Mesenchymal stem cell (in vitro differentiated cells and primary cell): ENCODE measurements around the gene ENTPD3.

Source experiments
- DNase-seq: peaks from one replicate; pipeline ENCODE4 v3.0.0-alpha.2; 2013
- H2AFZ ChIP-seq: one replicate; pipeline ENCODE4 v1.6.1; 2013; ENCODE audit warnings: low read depth, mild to moderate bottlenecking, control low read depth, inconsistent platforms, low read length, moderate library complexity
- H2AK5ac ChIP-seq: 2 replicates; pipeline ENCODE4 v1.6.1; 2013; ENCODE audit warnings: low read length, moderate library complexity, mild to moderate bottlenecking, inconsistent platforms; ENCODE audit not compliant: severe bottlenecking
- H2BK120ac ChIP-seq: one replicate; pipeline ENCODE4 v1.6.1; 2013; ENCODE audit warnings: low read depth, mild to moderate bottlenecking, inconsistent platforms, low read length, moderate library complexity
- H2BK12ac ChIP-seq, 2 experiments: one replicate each; pipeline ENCODE4 v1.6.1; 2013; ENCODE audit warnings: inconsistent platforms in 2 of 2, low read length in 2 of 2, mild to moderate bottlenecking in 2 of 2, moderate library complexity in 2 of 2, control low read depth in 1 of 2
- H2BK15ac ChIP-seq: one replicate; pipeline ENCODE4 v1.6.1; 2013; ENCODE audit warnings: mild to moderate bottlenecking, low read depth, inconsistent platforms; ENCODE audit not compliant: poor library complexity, severe bottlenecking
- H2BK5ac ChIP-seq: 2 replicates; pipeline ENCODE4 v1.6.1; 2013; ENCODE audit warnings: low read depth, mild to moderate bottlenecking, low read length, control low read depth, inconsistent platforms; ENCODE audit not compliant: poor library complexity, severe bottlenecking
- H3K14ac ChIP-seq, 2 experiments: one replicate each; pipeline ENCODE4 v1.6.1; 2013; ENCODE audit warnings: inconsistent platforms in 2 of 2, low read length in 2 of 2, control low read depth in 1 of 2, mild to moderate bottlenecking in 1 of 2, moderate library complexity in 1 of 2
- H3K18ac ChIP-seq, 2 experiments: one replicate each; pipeline ENCODE4 v1.6.1; 2013; ENCODE audit warnings: inconsistent platforms in 2 of 2, low read length in 2 of 2, control low read depth in 1 of 2, low read depth in 1 of 2, mild to moderate bottlenecking in 1 of 2
- H3K23ac ChIP-seq, 2 experiments: one replicate each; pipeline ENCODE4 v1.6.1; 2013; ENCODE audit warnings: inconsistent platforms in 2 of 2, low read length in 2 of 2, mild to moderate bottlenecking in 2 of 2, moderate library complexity in 2 of 2, control low read depth in 1 of 2
- H3K27ac ChIP-seq: 2 replicates; pipeline ENCODE4 v1.5.1; 2013; ENCODE audit warnings: mild to moderate bottlenecking, moderate library complexity, low read length, control low read depth, inconsistent platforms; ENCODE audit not compliant: poor library complexity, severe bottlenecking
- H3K27me3 ChIP-seq, 2 experiments: 2 replicates each; pipeline versions ENCODE4 v1.6.1 to v1.7.0; 2013; ENCODE audit warnings: low read length in 2 of 2, mild to moderate bottlenecking in 2 of 2, moderate library complexity in 2 of 2, control low read depth in 1 of 2, inconsistent platforms in 1 of 2; ENCODE audit not compliant: control insufficient read depth in 1 of 2, insufficient read depth in 1 of 2
- H3K36me3 ChIP-seq, 2 experiments: 2 replicates each; pipeline versions ENCODE4 v1.6.1 to v1.7.0; 2013; ENCODE audit warnings: low read length in 2 of 2, control low read depth in 1 of 2, inconsistent platforms in 1 of 2, low read depth in 1 of 2, mild to moderate bottlenecking in 1 of 2; ENCODE audit not compliant: insufficient read depth in 2 of 2, control insufficient read depth in 1 of 2
- H3K4ac ChIP-seq, 2 experiments: one replicate each; pipeline ENCODE4 v1.6.1; 2013; ENCODE audit warnings: inconsistent platforms in 2 of 2, low read length in 2 of 2, mild to moderate bottlenecking in 2 of 2, moderate library complexity in 2 of 2, control low read depth in 1 of 2, low read depth in 1 of 2
- H3K4me1 ChIP-seq: 2 replicates; pipeline ENCODE4 v1.6.1; 2013; ENCODE audit warnings: low read depth, low read length, control low read depth; ENCODE audit not compliant: control insufficient read depth, insufficient read depth
- H3K4me2 ChIP-seq: 2 replicates; pipeline ENCODE4 v1.6.1; 2013; ENCODE audit warnings: low read length, mild to moderate bottlenecking, inconsistent platforms; ENCODE audit not compliant: poor library complexity, severe bottlenecking
- H3K4me3 ChIP-seq, 2 experiments: 2 replicates each; pipeline versions ENCODE4 v1.5.1 to v1.7.0; 2013; ENCODE audit warnings: low read length in 2 of 2, mild to moderate bottlenecking in 2 of 2, control low read depth in 1 of 2, low read depth in 1 of 2; ENCODE audit not compliant: insufficient read depth in 1 of 2
- H3K79me1 ChIP-seq: replicated peaks from 2 replicates; pipeline ENCODE4 v1.6.1; 2013; ENCODE audit warnings: mild to moderate bottlenecking, control low read depth, low read length, inconsistent platforms; ENCODE audit not compliant: poor library complexity, severe bottlenecking
- H3K9ac ChIP-seq: 2 replicates; pipeline ENCODE4 v1.7.0; 2013; ENCODE audit warnings: mild to moderate bottlenecking, low read length, moderate library complexity
- H3K9me3 ChIP-seq: 2 replicates; pipeline ENCODE4 v1.7.0; 2013; ENCODE audit warnings: mild to moderate bottlenecking, low read length; ENCODE audit not compliant: control insufficient read depth
- H4K8ac ChIP-seq: one replicate; pipeline ENCODE4 v1.6.1; 2013; ENCODE audit warnings: inconsistent platforms, mild to moderate bottlenecking, low read length, moderate library complexity
- H4K91ac ChIP-seq: one replicate; pipeline ENCODE4 v1.6.1; 2013; ENCODE audit warnings: mild to moderate bottlenecking, low read length, inconsistent platforms
- WGBS: methylation state at CpG from one replicate; pipeline ENCODE4 v1.1.7; 2013; ENCODE audit warnings: mixed read lengths; 5-methylcytosine and 5-hydroxymethylcytosine counted together

ENTPD3 gene

GRCh38 chr3:40414270-40414669, 27.3 kb downstream of the ENTPD3 start:
- peaks cover 0 to 10% of the 10 kb centered on the region in 2 experiments for H3K36me3 ChIP-seq
- DNase-seq = no peak
- no peak overlapping the region for H2BK15ac ChIP-seq
- H3K4me1 ChIP-seq = no peaks in the 10 kb centered on the region
- H3K27me3 ChIP-seq = no peaks in the 10 kb centered on the region
- H2BK12ac ChIP-seq = no peak overlapping the region
- no peak overlapping the region for H3K18ac ChIP-seq
- no peak overlapping the region for H2AFZ ChIP-seq
- H3K4me2 ChIP-seq = no peak overlapping the region
- no peak overlapping the region for H3K27ac ChIP-seq
- no peaks in the 10 kb centered on the region for H3K9me3 ChIP-seq
- no peak overlapping the region for H3K9ac ChIP-seq
- H3K14ac ChIP-seq = no peak overlapping the region
- no peak overlapping the region for H2BK5ac ChIP-seq
- no peak overlapping the region for H2BK120ac ChIP-seq
- H2AK5ac ChIP-seq = no peak overlapping the region
- 100% methylated on average over 1 of the region's 1 CpG for WGBS
- H3K4ac ChIP-seq = no peak overlapping the region
- H4K91ac ChIP-seq = no peak overlapping the region
- no peak overlapping the region for H3K23ac ChIP-seq
- H4K8ac ChIP-seq = no peak overlapping the region
- no peak overlapping the region for H3K4me3 ChIP-seq
- H3K79me1 ChIP-seq = peaks cover 4% of the 10 kb centered on the region

- Histone ChIP-seq H3K4ac (no peak overlapping the region), H3K23ac (no peak overlapping the region), H3K4me1 (no peaks in the 10 kb centered on the region), H2BK5ac (no peak overlapping the region), H3K9ac (no peak overlapping the region), H2BK12ac (no peak overlapping the region), H4K91ac (no peak overlapping the region), H2BK120ac (no peak overlapping the region), H4K8ac (no peak overlapping the region), H3K14ac (no peak overlapping the region), H3K4me3 (no peak overlapping the region), H3K36me3 (peaks cover 3 to 10% of the 10 kb centered on the region in 2 experiments), H2BK15ac (no peak overlapping the region), H3K27me3 (no peaks in the 10 kb centered on the region), H3K9me3 (no peaks in the 10 kb centered on the region), H3K4me2 (no peak overlapping the region), H3K18ac (no peak overlapping the region), H2AK5ac (no peak overlapping the region), H3K79me1 (peaks cover 4% of the 10 kb centered on the region), H3K27ac (no peak overlapping the region), H2AFZ (no peak overlapping the region)
- no peak for DNase-seq
- WGBS = no CpG with 5 or more reads among the region's 2 CpGs
Observed at GRCh38 chr3:40417845-40418543, 31.0 kb downstream of the ENTPD3 start.

GRCh38 chr3:40422861-40423260, 35.9 kb downstream of the ENTPD3 start:
- no peak overlapping the region for H3K23ac ChIP-seq
- no peak overlapping the region for H3K4me2 ChIP-seq
- no peak overlapping the region for H3K4ac ChIP-seq
- no peak overlapping the region for H3K4me3 ChIP-seq
- no peak overlapping the region for H3K18ac ChIP-seq
- H2BK15ac ChIP-seq = no peak overlapping the region
- H2BK12ac ChIP-seq = no peak overlapping the region
- H3K27me3 ChIP-seq = no peaks in the 10 kb centered on the region
- H3K79me1 ChIP-seq = no peaks in the 10 kb centered on the region
- H3K36me3 ChIP-seq = peaks cover 4 to 8% of the 10 kb centered on the region in 2 experiments
- H3K27ac ChIP-seq = no peak overlapping the region
- H2AK5ac ChIP-seq = no peak overlapping the region
- no peak for DNase-seq
- no peak overlapping the region for H2BK120ac ChIP-seq
- H3K9me3 ChIP-seq = no peaks in the 10 kb centered on the region
- H4K91ac ChIP-seq = no peak overlapping the region
- H2BK5ac ChIP-seq = no peak overlapping the region
- no peak overlapping the region for H2AFZ ChIP-seq
- no peaks in the 10 kb centered on the region for H3K4me1 ChIP-seq
- H3K9ac ChIP-seq = no peak overlapping the region
- WGBS = 67% methylated on average over 1 of the region's 1 CpG
- H3K14ac ChIP-seq = no peak overlapping the region
- no peak overlapping the region for H4K8ac ChIP-seq

GRCh38 chr3:40427045-40427669, 40.2 kb downstream of the ENTPD3 start:
- Histone ChIP-seq H3K18ac (no peak overlapping the region), H3K4ac (no peak overlapping the region), H3K27ac (no peak overlapping the region), H3K79me1 (no peaks in the 10 kb centered on the region), H3K27me3 (no peaks in the 10 kb centered on the region), H2AK5ac (no peak overlapping the region), H2AFZ (no peak overlapping the region), H3K4me3 (no peak overlapping the region), H4K91ac (no peak overlapping the region), H4K8ac (no peak overlapping the region), H3K9me3 (no peaks in the 10 kb centered on the region), H3K14ac (no peak overlapping the region), H3K9ac (no peak overlapping the region), H3K4me2 (no peak overlapping the region), H3K36me3 (peaks cover 4 to 8% of the 10 kb centered on the region in 2 experiments), H3K23ac (no peak overlapping the region), H3K4me1 (no peaks in the 10 kb centered on the region), H2BK12ac (no peak overlapping the region), H2BK15ac (no peak overlapping the region), H2BK120ac (no peak overlapping the region), H2BK5ac (no peak overlapping the region)
- no peak for DNase-seq
- WGBS = 76% methylated on average over 8 of the region's 8 CpGs
